HCEC 1CT (cell line): Measurements from ENCODE around the gene FOXS1.
"Not testable (repeated sequence)": the region's sequence is repeated elsewhere in the genome, so short reads cannot be mapped to it uniquely, and the experiment has no call there.

Experiments
- DNase-seq: peaks from one replicate; pipeline ENCODE4 v3.0.0-alpha.2; 2017

FOXS1 gene

GRCh38 chr20:31838646-31839292 lies 6.6 kb downstream of the FOXS1 start:
- DNase-seq, result no peak

GRCh38 chr20:31837896-31838397 lies 7.5 kb downstream of the FOXS1 start:
- DNase-seq, result peak; percentile 92

- peak; percentile 32 for DNase-seq
Measured at GRCh38 chr20:31836853-31837608, 8.4 kb downstream of the FOXS1 start.

- DNase-seq, result peak; percentile 91
Measured at GRCh38 chr20:31835977-31836852, 9.2 kb downstream of the FOXS1 start.

GRCh38 chr20:31835554-31835953 lies 9.8 kb downstream of the FOXS1 start:
- no peak for DNase-seq

GRCh38 chr20:31833931-31834521 lies 11.4 kb downstream of the FOXS1 start:
- no peak for DNase-seq

GRCh38 chr20:31833130-31833930 lies 12.1 kb downstream of the FOXS1 start:
- DNase-seq, result no peak

GRCh38 chr20:31831771-31832306 lies 13.6 kb downstream of the FOXS1 start:
- no peak for DNase-seq

- DNase-seq, result no peak
Measured at GRCh38 chr20:31831211-31831610, 14.2 kb downstream of the FOXS1 start.

GRCh38 chr20:31830406-31830981 lies 14.9 kb downstream of the FOXS1 start:
- no peak for DNase-seq

GRCh38 chr20:31829731-31830130 lies 15.7 kb downstream of the FOXS1 start:
- DNase-seq, result no peak

GRCh38 chr20:31828016-31828415 lies 17.4 kb downstream of the FOXS1 start:
- DNase-seq, result not testable (repeated sequence)

- no peak for DNase-seq
Measured at GRCh38 chr20:31827059-31827458, 18.3 kb downstream of the FOXS1 start.

GRCh38 chr20:31826074-31826473 lies 19.3 kb downstream of the FOXS1 start:
- no peak for DNase-seq

GRCh38 chr20:31824554-31825313 lies 20.7 kb downstream of the FOXS1 start:
- no peak for DNase-seq

- DNase-seq, result no peak
Measured at GRCh38 chr20:31824125-31824485, 21.3 kb downstream of the FOXS1 start.

GRCh38 chr20:31823360-31824124 lies 21.9 kb downstream of the FOXS1 start:
- no peak for DNase-seq

- peak; percentile 42 for DNase-seq
Measured at GRCh38 chr20:31822421-31823330, 22.7 kb downstream of the FOXS1 start.

- DNase-seq, result no peak
Measured at GRCh38 chr20:31821427-31821826, 24.0 kb downstream of the FOXS1 start.
